ENCODE measurements around the gene ADGRL3. TPM values are rescaled to one million over a fixed set of nuclear protein-coding genes. Genes with fewer than 3 reads are reported as not detected.

The ADGRL3 gene
- total and polyA plus RNA-seq, 7 donors = 0.06 to 2.8 (median 0.42) TPM

DNA sequence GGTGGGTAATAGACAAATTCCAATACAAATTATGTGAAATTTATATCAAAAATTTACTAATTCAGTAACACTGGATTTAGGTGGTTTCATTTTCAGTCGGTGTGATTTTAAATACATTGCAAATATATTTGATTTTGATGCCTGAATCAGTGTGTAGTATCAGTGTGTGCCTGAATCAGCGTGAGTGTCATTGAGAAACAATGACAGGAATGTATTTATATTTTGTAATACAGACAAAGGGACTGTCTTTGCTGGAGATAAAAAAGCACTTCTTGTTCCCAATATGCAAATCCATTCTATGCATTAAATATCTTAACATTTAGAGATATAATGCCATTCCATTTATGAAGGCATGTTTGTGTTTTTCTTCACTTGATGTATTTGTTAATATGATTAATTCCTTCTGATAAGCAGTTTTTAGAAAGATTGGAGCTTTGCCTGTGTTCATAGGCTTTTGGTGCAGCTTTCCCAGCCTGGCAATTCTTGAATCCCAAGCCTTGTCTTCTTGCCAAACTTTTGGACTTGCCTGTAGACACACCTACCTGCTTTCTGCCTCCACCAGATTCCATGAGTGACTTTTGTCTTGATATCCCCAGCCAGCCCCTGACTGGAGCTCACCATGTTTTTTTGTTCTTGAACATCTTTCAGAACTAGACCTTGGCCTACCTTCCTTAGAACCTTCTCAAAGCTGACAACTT, 243.8 kb downstream of the ADGRL3 start:
- H3K9me3 ChIP-seq = no peaks in the 10 kb centered on the region
- TF ChIP-seq, protein P1, sequence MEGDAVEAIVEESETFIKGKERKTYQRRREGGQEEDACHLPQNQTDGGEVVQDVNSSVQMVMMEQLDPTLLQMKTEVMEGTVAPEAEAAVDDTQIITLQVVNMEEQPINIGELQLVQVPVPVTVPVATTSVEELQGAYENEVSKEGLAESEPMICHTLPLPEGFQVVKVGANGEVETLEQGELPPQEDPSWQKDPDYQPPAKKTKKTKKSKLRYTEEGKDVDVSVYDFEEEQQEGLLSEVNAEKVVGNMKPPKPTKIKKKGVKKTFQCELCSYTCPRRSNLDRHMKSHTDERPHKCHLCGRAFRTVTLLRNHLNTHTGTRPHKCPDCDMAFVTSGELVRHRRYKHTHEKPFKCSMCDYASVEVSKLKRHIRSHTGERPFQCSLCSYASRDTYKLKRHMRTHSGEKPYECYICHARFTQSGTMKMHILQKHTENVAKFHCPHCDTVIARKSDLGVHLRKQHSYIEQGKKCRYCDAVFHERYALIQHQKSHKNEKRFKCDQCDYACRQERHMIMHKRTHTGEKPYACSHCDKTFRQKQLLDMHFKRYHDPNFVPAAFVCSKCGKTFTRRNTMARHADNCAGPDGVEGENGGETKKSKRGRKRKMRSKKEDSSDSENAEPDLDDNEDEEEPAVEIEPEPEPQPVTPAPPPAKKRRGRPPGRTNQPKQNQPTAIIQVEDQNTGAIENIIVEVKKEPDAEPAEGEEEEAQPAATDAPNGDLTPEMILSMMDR (IDR thresholded peaks at IDR 0.05) = no peak
- DNase-seq (no peak), ATAC-seq (no peak)
- 22 to 35% (median 30%) methylated on average over 2 of the region's 2 CpGs for WGBS, 3 donors
- no peaks in the 10 kb centered on the region for H3K4me1 ChIP-seq
- no peaks in the 10 kb centered on the region for H3K36me3 ChIP-seq (ENCODE audit: insufficient read depth in 1 of 2, low read depth in 1 of 2)
- no peak overlapping the region for H3K27ac ChIP-seq
- H3K27me3 ChIP-seq (ENCODE audit: insufficient read depth in 3 of 3, low read length in 2 of 3) = no peaks in the 10 kb centered on the region
- intact Hi-C loops (cut with DNase I) = no loop called here
- H3K4me3 ChIP-seq = no peak overlapping the region

DNA sequence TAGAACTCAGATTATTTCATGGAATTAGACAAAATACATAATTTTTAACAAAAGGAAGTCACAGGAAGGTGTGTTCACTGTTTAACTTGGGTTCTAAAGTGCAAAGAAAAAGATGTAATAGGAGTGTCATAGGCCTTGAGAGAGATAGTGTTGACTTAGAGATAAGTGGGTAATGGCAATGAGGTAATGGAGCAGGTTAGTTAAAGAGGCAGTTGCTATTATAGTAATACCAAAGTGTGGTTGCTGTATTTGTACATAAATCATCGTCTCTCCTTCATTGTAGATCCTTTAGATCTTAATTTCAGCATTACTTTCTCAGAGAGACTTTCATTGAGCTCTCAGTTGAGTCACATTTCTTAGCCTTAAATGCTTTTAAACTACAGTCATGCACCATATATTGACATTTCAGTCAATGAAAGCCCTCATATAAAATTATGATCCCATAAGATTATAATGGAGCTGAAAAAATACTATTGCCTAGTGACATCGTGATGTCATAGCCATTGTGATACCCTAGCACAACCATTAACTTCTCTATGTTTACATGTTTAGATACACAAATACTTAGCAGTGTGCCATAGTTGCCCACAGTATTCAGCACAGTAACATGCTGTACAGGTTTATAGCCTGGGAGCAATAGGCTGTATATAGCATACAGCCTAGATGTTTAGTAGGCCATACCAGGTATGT, 245.4 kb downstream of the ADGRL3 start:
- ATAC-seq = no peak
- Histone ChIP-seq H3K4me3 (no peak overlapping the region), H3K4me1 (no peaks in the 10 kb centered on the region), H3K27me3 (ENCODE audit: insufficient read depth in 3 of 3, low read length in 2 of 3) (no peaks in the 10 kb centered on the region), H3K9me3 (no peaks in the 10 kb centered on the region), H3K27ac (no peak overlapping the region), H3K36me3 (ENCODE audit: insufficient read depth in 1 of 2, low read depth in 1 of 2) (no peaks in the 10 kb centered on the region)
- WGBS, 3 donors = 86 to 92% (median 92%) methylated on average over 2 of the region's 2 CpGs
- intact Hi-C loops (cut with DNase I) = no loop called here
- DNase-seq = no peak
- TF ChIP-seq, protein P1 (IDR thresholded peaks at IDR 0.05) = no peak

DNA sequence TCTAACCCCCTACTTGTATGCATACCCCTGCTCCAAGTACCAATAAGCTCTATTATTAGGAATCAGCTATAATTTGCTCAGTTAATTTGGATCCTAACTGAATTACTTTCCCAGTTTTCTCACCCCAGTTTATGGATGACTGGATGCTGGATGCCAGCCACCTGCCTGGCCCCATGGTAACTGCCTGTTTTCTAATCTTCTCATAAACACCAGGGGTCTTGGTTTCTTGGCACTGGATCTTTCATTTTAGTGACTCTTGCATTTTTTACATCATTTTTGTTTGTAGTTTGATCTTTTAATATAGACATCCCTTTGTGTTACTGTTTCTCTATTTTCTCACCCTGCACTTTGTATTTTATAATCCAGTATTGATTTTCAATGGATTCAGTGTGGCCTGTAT, 246.8 kb downstream of the ADGRL3 start:
- Histone ChIP-seq H3K27ac (no peak overlapping the region), H3K4me1 (no peaks in the 10 kb centered on the region), H3K36me3 (ENCODE audit: insufficient read depth in 1 of 2, low read depth in 1 of 2) (no peaks in the 10 kb centered on the region), H3K27me3 (ENCODE audit: insufficient read depth in 3 of 3, low read length in 2 of 3) (no peaks in the 10 kb centered on the region), H3K4me3 (no peak overlapping the region), H3K9me3 (no peaks in the 10 kb centered on the region)
- TF ChIP-seq, protein P1 (IDR thresholded peaks at IDR 0.05) = no peak
- ATAC-seq = no peak
- no peak for DNase-seq
- intact Hi-C loops (cut with DNase I) = no loop called here

DNA sequence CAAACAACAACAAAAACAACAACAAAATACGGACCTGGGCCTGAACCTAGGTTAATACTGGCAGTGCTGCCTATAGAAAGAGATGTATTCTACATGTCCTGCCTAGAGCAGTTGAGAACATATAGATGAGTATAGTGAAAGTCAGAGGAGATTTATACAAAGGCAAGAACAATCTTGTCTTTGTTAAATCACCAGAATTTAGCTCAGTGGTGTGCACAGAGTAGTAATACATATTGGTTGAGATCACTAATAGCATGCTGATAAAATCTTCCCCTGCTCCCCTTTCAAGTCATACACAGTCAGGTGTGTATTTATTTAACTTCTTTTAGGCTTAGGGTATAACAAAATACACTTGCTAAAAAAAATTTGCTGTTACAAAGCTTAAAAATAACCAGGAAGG, 247.8 kb downstream of the ADGRL3 start:
- TF ChIP-seq, protein P1 (IDR thresholded peaks at IDR 0.05) = no peak
- no peak overlapping the region for H3K27ac ChIP-seq
- ATAC-seq (no peak), DNase-seq (no peak)
- H3K4me1 ChIP-seq = no peaks in the 10 kb centered on the region
- H3K4me3 ChIP-seq = no peak overlapping the region
- intact Hi-C loops (cut with DNase I) = no loop called here
- H3K9me3 ChIP-seq = no peaks in the 10 kb centered on the region
- WGBS, 3 donors = 88 to 96% (median 95%) methylated on average over 1 of the region's 1 CpG
- no peaks in the 10 kb centered on the region for H3K36me3 ChIP-seq (ENCODE audit: insufficient read depth in 1 of 2, low read depth in 1 of 2)
- no peaks in the 10 kb centered on the region for H3K27me3 ChIP-seq (ENCODE audit: insufficient read depth in 3 of 3, low read length in 2 of 3)

All from psoas muscle (tissue), 8 donors.